Lower leg skin (tissue), 3 donors: ENCODE measurements around the gene PTPN5.

Experiments used
- CTCF ChIP-seq, 3 donors: fragments of 450-650 bp; IDR thresholded peaks; one replicate each; pipeline ENCODE4 v1.5.1; 2016; ENCODE audit warnings: antibody characterized with exemption in 3 of 3, mild to moderate bottlenecking in 3 of 3, moderate library complexity in 2 of 3
- POLR2A ChIP-seq, 2 donors: fragments of 450-650 bp; IDR thresholded peaks; one replicate each; pipeline ENCODE4 v1.6.1; 2016 to 2017; ENCODE audit warnings: antibody characterized with exemption in 2 of 2, mild to moderate bottlenecking in 1 of 2, moderate library complexity in 1 of 2

GRCh38 chr11:18749681-18750319, 41.8 kb downstream of the PTPN5 start:
- no peak for TF ChIP-seq CTCF (IDR thresholded peaks at IDR 0.05)
- no peak for TF ChIP-seq POLR2A (IDR thresholded peaks at IDR 0.05)
